GM19238 (cell line): Measurements from ENCODE around the gene ROBO2.

Source experiments
- DNase-seq: peaks from one replicate; pipeline ENCODE4 v3.0.0; 2011; ENCODE audit warnings: low spot score; ENCODE audit not compliant: insufficient read length

The ROBO2 gene

GRCh38 chr3:77039606-77040171, at the start of gene ROBO2:
TSS of gene ROBO2 (plus strand) at chr3:77040099. CDS start at chr3:77040786, 687 bp downstream.
- no peak for DNase-seq

- no peak for DNase-seq
Measured at GRCh38 chr3:76990606-76991005, 49.3 kb upstream of the ROBO2 start.

DNA sequence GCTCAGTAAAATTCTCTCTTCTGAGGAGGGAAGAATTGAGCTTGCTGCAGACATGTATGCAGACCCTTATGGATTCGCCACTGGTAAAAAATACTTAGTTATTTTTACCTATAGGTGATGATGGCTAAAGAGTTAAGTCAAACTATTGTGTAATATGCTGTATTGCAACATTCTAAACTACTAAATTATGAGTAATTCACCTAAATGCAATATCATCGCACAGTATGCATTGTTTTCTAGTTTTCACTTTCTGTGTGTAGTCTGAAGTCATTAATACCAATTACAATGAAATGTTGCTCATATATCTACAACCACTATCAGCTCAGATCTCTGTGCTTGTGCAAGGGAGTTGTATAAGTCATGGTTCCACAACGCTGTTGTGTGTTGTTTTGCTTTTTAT, 48.7 kb upstream of the ROBO2 start:
- no peak for DNase-seq

GRCh38 chr3:76997733-76998132, 42.2 kb upstream of the ROBO2 start:
- no peak for DNase-seq

DNA sequence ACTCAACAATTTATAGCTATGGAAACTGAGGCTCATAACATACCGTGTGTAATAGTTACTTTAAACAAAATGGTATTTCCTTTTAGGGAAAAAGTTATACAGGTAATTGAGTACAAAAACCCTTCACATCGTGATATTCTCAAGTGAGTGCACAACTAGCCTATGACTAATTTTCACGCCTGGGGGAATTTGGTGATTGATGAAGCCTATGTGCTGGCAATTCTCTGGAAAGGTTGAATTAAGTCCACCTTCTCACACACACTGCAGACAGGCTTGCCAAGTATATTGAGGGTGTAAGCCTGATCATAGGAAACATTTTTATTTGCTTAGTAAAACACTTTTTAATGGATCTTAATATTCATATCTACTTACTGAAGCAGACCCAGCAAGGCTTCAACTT, 41.3 kb upstream of the ROBO2 start:
- no peak for DNase-seq

DNA sequence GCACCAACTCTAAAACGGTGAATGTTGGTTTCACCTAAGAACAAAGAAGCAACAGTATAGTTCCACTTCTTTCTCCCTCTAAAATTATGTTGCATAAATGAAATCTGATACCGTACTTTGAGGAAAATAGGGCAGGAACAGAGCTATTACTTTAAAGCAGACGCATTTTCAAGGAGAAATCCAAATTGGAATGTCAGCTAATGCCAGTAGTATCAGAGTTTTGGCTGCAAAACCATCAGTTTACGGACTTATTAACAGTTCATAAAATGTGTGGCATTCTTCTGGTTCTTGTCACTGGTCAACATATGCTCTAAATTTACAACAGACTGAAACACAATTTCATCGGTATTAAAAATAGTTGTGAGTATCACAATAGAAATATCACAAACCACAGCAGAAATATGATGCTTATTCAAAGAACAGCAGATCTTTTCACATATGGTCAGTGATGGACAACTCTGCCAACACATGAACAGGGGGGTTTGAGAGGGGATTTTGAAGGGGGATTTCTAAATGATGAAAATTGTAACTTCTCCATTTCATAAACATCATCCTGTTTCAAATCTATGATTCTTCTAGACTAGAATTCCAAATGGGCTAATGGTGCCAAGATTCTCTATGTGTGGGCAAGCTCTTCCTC, 38.7 kb upstream of the ROBO2 start:
- no peak for DNase-seq

DNA sequence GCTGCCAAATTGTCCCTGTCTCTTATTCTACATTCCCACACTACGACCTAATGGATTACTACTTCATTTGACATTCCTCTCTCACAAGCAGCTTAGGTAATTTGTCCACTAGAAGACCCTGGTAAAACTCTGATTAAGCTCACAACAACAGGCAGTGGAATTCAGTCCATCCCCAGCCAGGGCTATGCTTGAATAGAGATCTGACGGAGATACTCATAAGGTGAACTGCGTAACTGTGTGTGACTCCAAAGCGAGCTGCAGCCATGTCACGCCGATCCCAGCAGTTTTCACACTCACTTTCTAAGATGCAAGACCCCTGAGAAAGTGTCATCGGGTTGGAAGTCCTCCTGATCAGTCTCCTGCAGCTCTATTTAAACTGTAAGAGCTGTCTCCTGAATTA, 25.7 kb upstream of the ROBO2 start:
- no peak for DNase-seq

DNA sequence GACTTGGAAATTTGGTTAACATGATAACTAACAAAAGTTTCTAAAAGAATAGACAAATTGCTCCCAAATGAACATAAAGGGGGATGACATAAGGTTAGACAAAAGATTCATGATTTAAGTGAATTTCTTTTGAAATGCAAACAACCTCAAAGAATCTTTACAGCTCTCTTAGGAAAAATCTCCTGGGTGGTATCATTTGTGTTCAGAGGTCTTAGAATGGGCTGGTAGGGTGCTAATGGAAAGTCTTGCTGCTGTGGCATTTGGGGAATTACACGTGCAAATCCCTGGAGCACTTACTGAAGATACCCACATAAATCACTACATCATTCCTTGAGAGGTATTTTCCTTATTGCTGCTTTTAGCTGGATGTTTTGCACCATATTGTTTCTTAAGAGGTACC, 14.4 kb upstream of the ROBO2 start:
- no peak for DNase-seq

DNA sequence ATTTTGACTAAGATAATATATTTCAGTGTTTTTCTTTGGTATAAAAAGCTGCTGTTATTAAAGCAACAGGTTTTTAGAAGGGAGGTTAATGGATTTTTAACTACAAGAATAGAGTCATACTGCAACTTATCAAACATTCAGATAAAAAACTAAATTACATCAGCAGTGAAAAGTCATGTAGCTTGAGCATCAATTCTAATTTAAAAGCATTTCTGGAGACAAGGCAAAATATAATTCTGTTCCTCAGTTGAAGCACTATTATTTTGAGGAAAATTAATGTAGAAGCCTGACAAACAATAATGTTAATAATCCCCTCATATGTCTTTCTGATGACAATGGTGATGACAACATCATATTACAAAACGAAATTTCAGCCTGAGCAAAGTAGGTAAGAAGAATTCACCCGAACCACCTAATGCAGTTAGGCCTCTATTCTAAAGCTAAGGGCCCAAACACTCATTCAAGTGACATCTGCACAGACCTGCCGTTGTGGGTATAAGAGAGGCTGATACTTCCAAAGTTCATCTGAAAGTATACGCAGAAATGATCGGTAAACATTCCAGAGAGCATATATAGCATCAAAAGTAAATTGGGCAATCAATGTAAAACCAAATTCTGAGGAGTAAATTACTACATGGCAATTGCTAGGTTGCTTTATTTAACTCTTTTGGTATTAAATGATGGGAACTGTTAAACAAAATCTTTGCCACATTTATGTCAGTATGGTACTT, 12.8 kb upstream of the ROBO2 start:
- no peak for DNase-seq

DNA sequence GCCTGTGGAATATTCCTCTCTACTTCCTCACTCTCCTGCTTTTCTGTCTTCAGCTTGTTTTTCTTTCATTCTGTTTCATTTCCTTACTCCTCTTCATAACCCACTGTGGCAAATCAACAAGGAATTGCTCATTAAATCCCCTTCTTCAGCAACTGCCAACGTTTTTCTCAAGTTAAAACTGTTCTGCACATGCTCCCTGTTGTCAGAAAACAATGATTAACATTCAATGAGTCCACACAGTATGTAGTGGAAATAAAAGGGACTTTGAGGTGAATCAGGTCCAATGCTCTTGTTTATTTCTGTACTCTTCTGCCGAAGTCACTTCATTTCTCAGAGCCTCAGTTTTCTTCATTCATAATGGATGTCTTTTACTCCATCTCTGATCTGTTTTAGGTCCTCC, 11.9 kb upstream of the ROBO2 start:
- no peak for DNase-seq

GRCh38 chr3:77038468-77038929, 1.4 kb upstream of the ROBO2 start:
- no peak for DNase-seq

- no peak for DNase-seq
Measured at GRCh38 chr3:77038930-77039605, 831 bp upstream of the ROBO2 start.

- DNase-seq: no peak
Measured at GRCh38 chr3:77040216-77040615, 317 bp downstream of the ROBO2 start.

DNA sequence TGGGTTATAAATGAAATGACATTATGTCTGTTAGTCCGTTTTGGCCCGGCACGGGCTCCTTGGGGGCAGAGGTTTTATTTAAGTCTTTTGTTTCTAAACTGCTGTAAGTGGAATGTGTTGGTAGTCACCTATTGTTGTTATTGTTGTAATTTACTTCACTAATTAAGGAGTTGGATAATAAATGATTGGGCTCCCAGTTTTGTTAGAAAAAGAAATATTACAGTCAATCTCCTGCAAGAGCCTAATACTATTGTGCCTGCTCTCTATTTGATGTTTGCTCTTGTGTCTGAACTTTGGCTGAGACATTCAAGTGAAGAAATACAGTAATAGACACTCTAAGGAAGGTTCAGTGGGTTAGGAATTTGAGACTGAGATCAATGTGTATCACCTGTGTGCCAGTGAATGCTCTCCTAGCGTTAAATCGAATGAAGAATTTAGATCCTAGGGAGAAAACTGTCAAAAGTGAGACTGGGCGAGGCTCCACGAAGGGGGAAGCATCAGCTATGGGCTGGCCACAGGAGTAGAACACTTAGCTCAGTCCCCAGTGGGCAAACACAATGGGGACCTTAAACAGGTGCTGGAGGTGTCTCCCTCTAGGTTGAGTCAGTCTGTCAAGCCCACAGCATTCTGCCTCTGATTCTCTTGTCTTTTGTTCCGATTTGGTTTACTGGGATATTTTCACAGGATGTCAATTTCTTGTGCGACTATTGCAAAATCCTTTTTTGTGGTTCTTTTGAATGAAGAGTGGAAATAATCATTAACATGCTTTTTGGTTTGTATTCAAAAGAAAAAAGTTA, 1.2 kb downstream of the ROBO2 start:
- DNase-seq: no peak

DNA sequence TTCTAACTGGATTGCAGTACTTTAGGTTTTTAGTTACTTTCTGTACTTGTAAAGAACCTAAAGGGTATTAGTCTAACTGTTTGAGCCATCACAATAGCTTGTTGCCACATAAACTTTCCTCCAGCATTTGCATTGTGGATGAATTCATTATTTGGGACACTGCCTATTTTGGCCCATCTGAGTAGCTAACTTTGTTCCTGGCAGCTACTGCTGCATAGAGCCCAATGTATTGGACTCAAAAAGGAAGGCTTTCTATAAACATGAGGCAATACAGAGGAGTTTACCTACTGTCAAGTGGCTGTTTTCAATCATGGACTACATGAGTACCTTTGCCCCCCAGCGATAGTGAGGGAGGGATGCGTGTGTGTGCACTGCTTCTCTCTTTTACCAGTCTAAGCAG, 1.9 kb downstream of the ROBO2 start:
- no peak for DNase-seq

DNA sequence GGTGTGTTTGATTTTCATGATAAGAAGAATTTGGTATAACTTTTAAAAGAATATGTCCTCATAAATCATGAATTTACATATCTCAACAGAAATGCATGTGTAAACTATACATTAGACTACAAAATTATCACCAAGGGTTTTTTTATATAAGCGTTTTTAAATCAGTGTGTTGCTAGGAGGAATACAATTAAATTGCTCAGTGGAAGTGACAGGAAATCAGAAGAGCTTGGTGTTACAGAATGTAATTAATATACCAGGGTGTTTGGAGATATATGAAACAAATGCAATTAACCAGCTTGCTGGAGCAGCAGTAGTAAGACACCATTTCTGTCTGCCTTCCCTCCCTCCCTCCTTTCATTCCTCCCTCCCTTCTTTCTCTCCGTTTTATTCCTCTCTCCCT, 2.4 kb downstream of the ROBO2 start:
- DNase-seq: no peak

- DNase-seq: no peak
Measured at GRCh38 chr3:77042882-77043281, 3.0 kb downstream of the ROBO2 start.

GRCh38 chr3:77045686-77046085, 5.8 kb downstream of the ROBO2 start:
- DNase-seq: no peak

- DNase-seq: no peak
Measured at GRCh38 chr3:77048186-77048585, 8.3 kb downstream of the ROBO2 start.

DNA sequence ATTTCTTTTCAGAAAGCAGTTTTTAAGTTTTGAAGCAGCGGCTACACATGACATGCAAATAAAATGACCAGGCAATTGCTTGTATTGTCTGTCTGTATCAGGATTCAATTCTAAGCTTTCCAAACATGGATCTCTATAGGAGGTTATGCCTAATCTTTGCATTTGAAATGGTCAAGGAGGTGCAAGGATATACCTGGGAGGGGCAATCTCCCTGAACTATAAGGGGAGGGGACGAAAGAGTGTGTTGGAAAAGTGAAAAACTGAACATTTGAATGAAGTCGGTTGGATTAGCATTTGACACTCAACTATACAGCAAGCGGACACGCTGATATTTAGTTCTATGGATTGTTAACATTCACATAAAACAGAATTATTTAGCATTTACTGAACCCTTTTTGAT, 11.7 kb downstream of the ROBO2 start:
- DNase-seq: no peak

DNA sequence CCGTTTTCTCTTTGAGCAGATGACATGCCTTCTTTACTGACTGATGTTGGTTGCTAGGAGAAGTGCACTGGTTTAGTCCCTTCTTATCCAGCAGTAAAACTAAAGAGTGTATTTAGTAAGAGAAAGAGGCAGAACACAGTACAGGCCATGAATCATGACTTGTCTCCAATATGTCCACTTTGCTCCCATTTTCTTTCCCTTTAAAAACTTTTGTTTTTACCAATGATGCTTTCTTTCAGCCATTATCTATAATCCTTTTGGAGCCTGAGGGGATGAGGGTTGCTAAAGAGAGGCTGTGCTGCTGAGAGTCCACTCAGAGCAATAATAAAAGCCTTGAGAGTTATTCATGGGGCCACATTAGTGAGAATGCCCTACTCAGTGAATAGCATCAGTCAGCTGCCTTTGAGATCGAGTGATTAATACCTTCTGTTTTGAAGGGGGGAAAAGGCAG, 12.2 kb downstream of the ROBO2 start:
- no peak for DNase-seq
